Esophagus squamous epithelium (tissue), 5 donors: ENCODE data around the gene NRXN2. TPM values are rescaled to one million over a fixed set of nuclear protein-coding genes. Genes with fewer than 3 reads are reported as not detected.

Experiments used
- DNase-seq: peaks from one replicate; lab custom pipeline; 2025; lab: John Stamatoyannopoulos, UW
- H3K27ac ChIP-seq, 4 donors: fragments of 200-600 bp; sonication (generic); one replicate each; pipeline ENCODE4 v1.5.1; 2016 to 2019; ENCODE audit warnings: mild to moderate bottlenecking in 1 of 4
- H3K27me3 ChIP-seq, 4 donors: fragments of 200-600 bp; sonication (generic); 1 replicate in 3 of 4; 2 replicates in 1 of 4; pipeline versions ENCODE4 v1.5.1 to v1.6.0; 2017 to 2021; ENCODE audit warnings: antibody characterized with exemption in 1 of 4
- H3K36me3 ChIP-seq, 3 donors: fragments of 200-600 bp; sonication (generic); one replicate each; pipeline ENCODE4 v1.5.1; 2016 to 2019
- H3K4me1 ChIP-seq, 3 donors: fragments of 200-600 bp; sonication (generic); one replicate each; pipeline ENCODE4 v1.5.1; 2017 to 2019
- H3K4me3 ChIP-seq, 4 donors: fragments of 200-600 bp; sonication (generic); 1 replicate in 3 of 4; 2 replicates in 1 of 4; pipeline ENCODE4 v1.5.1; 2016 to 2019; ENCODE audit warnings: mild to moderate bottlenecking in 2 of 4, moderate library complexity in 1 of 4
- H3K9me3 ChIP-seq, 3 donors: fragments of 200-600 bp; sonication (generic); one replicate each; pipeline ENCODE4 v1.5.1; 2016 to 2019
- POLR2A ChIP-seq, 4 donors: fragments of 450-650 bp; IDR thresholded peaks; one replicate each; pipeline ENCODE4 v1.6.1; 2017; ENCODE audit warnings: antibody characterized with exemption in 4 of 4, mild to moderate bottlenecking in 4 of 4, moderate library complexity in 3 of 4
- WGBS, 2 donors: methylation state at CpG; one replicate each; pipeline ENCODE4 v1.1.5; 2018; 5-methylcytosine and 5-hydroxymethylcytosine counted together
- intact Hi-C: fragments of 100-400 bp; cut with DNase I; formaldehyde crosslinking; loops from one replicate; pipeline ENCODE4 v1.15.0; 2022
- total RNA-seq, 4 donors: library from RNA; depleted of rRNA; stranded (reverse); fragments of >200 nt; gene quantifications; one replicate each; pipeline ENCODE4 v1.1.0, GENCODE V29; 2016
- TF ChIP-seq, protein P1 (sequence below), 6 experiments: fragments of 450-650 bp in 4 of 6; fragments of 200-600 bp in 2 of 6; sonication (generic) in 2 of 6; IDR thresholded peaks; one replicate each; pipeline ENCODE4 v1.5.1; 2016 to 2019; ENCODE audit warnings: antibody characterized with exemption in 6 of 6, mild to moderate bottlenecking in 4 of 6, moderate library complexity in 4 of 6
- donor health status: DM: yes; HTN: yes; CAD: no.

NRXN2 gene
- total RNA-seq, 4 donors from 2014 or later, result 0.38 TPM; not detected in 3

DNA sequence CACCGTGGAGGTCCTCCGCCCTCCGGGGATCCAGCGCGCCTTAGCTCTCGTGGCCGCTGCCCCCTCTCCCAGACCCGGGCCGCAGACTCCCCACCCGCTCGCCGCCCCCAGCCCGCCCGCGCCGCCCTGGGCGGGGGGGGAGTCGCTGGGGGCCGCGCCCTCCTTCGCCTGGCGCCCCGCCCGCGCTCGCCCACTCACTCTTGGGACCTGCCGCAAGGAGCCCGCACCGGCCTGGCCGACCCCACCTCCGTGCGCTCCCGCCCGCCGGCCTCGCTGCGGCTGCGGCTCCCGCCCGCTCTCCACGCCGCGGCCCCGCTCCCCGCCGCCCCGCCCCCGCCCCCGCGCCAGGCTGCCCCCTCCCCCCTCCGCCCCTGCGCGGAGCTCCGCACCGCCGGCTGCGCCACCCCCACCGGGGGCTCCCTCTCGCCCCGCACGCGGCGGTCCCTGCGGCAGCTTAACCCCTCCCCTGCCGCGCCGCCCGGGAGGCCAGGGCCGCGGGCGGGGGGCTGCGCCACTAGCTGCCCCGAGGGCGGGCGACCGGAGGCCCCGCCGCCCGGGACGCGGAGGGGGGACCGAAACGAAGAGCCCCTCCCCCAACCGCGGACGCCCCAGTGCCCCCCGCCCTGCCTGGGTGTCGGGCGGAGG lies 21.7 kb upstream of the NRXN2 start:
- intact Hi-C loops, result no loop called here
- Histone ChIP-seq H3K9me3 (no peaks in the 10 kb centered on the region), H3K36me3 (no peaks in the 10 kb centered on the region), H3K4me3 (peak overlapping the region; percentile 34 to 77 (median 52)), H3K4me1 (peaks cover 30 to 52% (median 34%) of the 10 kb centered on the region in 3 donors), H3K27me3 (peaks cover 0 to 69% (median 11%) of the 10 kb centered on the region in 4 donors), H3K27ac (peak overlapping the region; percentile 74 to 95 (median 88))
- WGBS, 2 donors, result no CpG with 5 or more reads among the region's 89 CpGs
- no peak for DNase-seq
- no peak for TF ChIP-seq POLR2A (IDR thresholded peaks at IDR 0.05)
- TF ChIP-seq, protein P1, sequence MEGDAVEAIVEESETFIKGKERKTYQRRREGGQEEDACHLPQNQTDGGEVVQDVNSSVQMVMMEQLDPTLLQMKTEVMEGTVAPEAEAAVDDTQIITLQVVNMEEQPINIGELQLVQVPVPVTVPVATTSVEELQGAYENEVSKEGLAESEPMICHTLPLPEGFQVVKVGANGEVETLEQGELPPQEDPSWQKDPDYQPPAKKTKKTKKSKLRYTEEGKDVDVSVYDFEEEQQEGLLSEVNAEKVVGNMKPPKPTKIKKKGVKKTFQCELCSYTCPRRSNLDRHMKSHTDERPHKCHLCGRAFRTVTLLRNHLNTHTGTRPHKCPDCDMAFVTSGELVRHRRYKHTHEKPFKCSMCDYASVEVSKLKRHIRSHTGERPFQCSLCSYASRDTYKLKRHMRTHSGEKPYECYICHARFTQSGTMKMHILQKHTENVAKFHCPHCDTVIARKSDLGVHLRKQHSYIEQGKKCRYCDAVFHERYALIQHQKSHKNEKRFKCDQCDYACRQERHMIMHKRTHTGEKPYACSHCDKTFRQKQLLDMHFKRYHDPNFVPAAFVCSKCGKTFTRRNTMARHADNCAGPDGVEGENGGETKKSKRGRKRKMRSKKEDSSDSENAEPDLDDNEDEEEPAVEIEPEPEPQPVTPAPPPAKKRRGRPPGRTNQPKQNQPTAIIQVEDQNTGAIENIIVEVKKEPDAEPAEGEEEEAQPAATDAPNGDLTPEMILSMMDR (IDR thresholded peaks at IDR 0.05), result no peak

DNA sequence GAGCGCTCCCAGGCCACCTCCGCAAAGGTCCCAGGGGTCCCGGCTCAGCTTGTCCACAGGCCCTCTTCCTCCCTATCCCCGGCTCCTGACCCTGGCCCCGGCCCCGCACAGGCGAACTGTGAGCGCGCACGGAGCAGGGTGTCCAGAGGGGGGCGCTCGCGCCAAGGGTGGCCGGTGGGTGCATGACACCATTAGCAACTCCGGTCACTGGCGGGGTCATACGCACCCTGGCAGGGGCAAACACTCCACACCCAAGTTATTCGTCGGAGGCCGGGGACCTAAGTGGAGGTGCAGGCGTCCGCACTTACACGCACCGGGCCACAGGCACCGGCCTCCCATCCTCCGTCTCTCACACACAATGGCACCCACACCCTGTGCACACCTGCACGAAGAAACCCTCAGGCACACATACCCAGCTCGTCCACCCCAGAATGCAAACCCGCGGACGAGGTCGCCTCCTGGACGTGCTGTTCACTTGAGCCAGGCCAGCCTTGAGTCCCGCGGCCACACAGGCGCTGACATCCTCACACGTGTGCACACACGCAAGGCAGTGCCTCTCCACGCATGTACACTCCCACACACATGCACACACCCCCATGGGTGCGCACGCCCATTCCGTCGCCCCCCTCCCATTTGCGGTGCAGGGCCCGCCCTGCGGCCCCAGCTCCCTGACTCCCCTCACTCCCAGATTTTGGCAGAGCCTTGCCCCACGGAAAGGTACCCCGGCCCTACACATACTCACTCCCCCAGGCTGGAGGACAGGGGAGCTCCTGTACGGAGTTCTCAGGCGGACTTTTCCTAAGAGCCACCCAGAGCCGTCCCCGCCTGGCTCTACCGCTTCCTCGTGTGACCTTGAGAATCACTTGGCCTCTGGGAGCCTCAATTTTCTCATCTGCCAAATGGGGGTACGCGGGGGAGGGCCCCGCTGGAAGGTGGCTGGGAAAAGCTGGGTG lies 20.9 kb upstream of the NRXN2 start, which contains the start of gene RASGRP2:
TSS of gene RASGRP2 (minus strand) at position 552 of the 953 bp plus-strand sequence. CDS start 1,276 bp downstream, outside the sequence.
- intact Hi-C loops, result no loop called here
- no peaks in the 10 kb centered on the region for H3K9me3 ChIP-seq
- no peaks in the 10 kb centered on the region for H3K36me3 ChIP-seq
- peak; percentile 51 for DNase-seq
- peak within 1 kb of the TSS; percentile 74 to 95 (median 88) for H3K27ac ChIP-seq
- peaks cover 0 to 76% (median 11%) of the 10 kb centered on the region in 4 donors for H3K27me3 ChIP-seq
- WGBS, 2 donors, result 0 to 2% methylated on average over 17 to 24 of the region's 57 CpGs
- peak within 1 kb of the TSS; percentile 34 to 77 (median 52) for H3K4me3 ChIP-seq
- TF ChIP-seq, protein P1 (IDR thresholded peaks at IDR 0.05), result peak in 5 of 6 experiments; percentile 59 to 91 (median 75)
- peak in 1 of 4 donors; percentile 46 for TF ChIP-seq POLR2A (IDR thresholded peaks at IDR 0.05)
- peaks cover 30 to 52% (median 34%) of the 10 kb centered on the region in 3 donors for H3K4me1 ChIP-seq

DNA sequence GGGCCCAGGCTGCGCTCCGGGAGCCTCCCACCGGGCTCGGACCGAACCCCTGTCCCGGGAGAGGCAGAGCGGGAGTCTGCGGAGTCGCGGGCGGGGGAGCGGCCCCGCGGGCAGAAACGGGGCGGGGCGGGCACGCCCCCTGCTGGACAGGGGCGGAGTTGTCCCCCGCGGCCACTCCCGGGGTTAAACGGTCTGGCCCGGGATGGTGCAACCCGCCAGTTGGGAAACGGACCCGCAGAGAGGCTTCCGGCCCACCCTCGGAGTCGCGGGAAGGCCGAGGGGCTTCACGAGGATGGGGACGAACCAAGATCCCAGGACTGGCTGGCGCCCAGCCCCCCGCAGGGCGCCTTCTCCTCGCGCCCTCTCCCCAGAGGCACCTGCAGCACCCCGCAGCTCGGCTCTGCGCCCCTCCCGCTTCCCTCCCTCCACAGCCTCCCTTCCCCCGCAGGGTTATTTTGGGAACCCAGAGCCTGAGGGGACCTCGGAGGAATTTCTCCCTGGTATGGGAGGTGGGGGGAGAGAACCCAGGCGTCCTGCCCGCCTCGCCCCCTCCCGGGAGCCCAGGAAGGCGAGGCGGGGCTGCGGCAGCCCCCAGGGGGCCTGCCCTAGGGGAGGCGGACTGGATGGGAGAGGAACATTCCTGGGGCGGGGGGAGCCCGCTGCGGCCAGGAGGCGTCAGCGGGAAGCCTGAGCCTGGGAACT lies 20.0 kb upstream of the NRXN2 start:
- WGBS, 2 donors, result 0% methylated on average over 2 of the region's 58 CpGs; no CpG with 5 or more reads in 1 of the 2 donors
- H3K4me1 ChIP-seq, result peaks cover 30 to 52% (median 34%) of the 10 kb centered on the region in 3 donors
- H3K4me3 ChIP-seq, result peak overlapping the region; percentile 34 to 77 (median 52)
- no peaks in the 10 kb centered on the region for H3K36me3 ChIP-seq
- TF ChIP-seq POLR2A (IDR thresholded peaks at IDR 0.05), result peak in 1 of 4 donors; percentile 49
- TF ChIP-seq, protein P1 (IDR thresholded peaks at IDR 0.05), result peak; percentile 71 to 94 (median 82)
- no peaks in the 10 kb centered on the region for H3K9me3 ChIP-seq
- peaks cover 0 to 76% (median 11%) of the 10 kb centered on the region in 4 donors for H3K27me3 ChIP-seq
- intact Hi-C loops, result no loop called here
- H3K27ac ChIP-seq, result peak overlapping the region; percentile 74 to 95 (median 86)
- DNase-seq, result no peak

DNA sequence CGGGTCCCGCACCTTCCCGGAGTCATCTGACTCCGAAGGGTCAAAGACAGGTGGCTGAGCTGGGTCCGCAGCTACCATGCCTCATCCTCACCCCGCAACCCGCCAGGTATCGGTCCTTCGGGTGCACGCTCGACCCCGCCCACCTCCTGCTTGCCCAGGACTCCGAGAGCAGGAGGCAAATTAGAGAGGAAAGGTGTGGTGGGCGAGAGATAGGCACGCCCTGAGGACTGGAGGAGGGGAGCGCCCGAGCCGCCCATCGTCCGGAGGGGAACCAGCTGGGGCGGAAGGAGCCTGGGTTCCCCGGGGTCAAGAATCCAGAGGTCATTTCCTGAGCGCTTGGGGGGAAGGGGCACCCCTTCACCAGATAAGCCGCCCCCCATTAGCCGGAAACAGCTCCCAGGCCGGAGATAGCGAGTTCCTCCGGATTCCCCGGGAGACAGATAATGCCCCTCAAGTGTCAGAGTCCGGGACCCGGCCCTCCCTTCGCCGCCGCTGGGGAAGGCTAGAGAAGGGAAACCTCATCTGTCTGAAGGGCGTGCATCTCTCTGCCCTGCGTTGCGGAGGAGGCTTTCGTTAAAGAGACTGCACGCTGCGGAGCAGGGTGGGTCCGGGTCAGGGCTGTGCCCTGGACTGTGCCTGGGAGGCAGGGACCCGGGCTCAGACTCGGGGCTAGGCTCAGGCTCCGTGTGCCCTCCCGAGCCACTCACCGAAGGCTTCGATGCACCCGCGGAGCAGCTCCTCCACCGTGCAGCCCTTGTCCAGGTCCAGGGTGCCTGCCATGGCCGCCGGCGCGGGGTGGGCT lies 19.3 kb upstream of the NRXN2 start:
- intact Hi-C loops, result no loop called here
- Histone ChIP-seq H3K27ac (peak overlapping the region; percentile 74 to 95 (median 86)), H3K9me3 (no peaks in the 10 kb centered on the region), H3K4me3 (peak overlapping the region; percentile 34 to 77 (median 52)), H3K4me1 (peaks cover 30 to 52% (median 34%) of the 10 kb centered on the region in 3 donors), H3K27me3 (peaks cover 0 to 76% (median 11%) of the 10 kb centered on the region in 4 donors), H3K36me3 (no peaks in the 10 kb centered on the region)
- TF ChIP-seq, protein P1 (IDR thresholded peaks at IDR 0.05), result no peak
- no peak for TF ChIP-seq POLR2A (IDR thresholded peaks at IDR 0.05)
- WGBS, 2 donors, result 4 to 22% methylated on average over 5 to 13 of the region's 54 CpGs
- no peak for DNase-seq
